OCI-LY1 (cell line): ENCODE results near the gene PARD6B.
"Not testable (repeated sequence)": the region's sequence is repeated elsewhere in the genome, so short reads cannot be mapped to it uniquely, and the experiment has no call there.

Experiments used
- EZH2 ChIP-seq: fragments of 200-600 bp; sonication (generic), shearing (Covaris generic); IDR thresholded peaks from 2 replicates; pipeline ENCODE4 v1.8.0; 2017; ENCODE audit warnings: borderline replicate concordance, mixed run types, mild to moderate bottlenecking, antibody characterized with exemption, low read length, moderate library complexity, mixed read lengths
- TF ChIP-seq, protein P1 (sequence below): fragments of 200-600 bp; sonication (generic), shearing (Covaris generic); IDR thresholded peaks from 2 replicates; pipeline ENCODE4 v1.5.1; 2017; ENCODE audit warnings: mild to moderate bottlenecking, antibody characterized with exemption, low read length, moderate library complexity, mixed read lengths

DNA sequence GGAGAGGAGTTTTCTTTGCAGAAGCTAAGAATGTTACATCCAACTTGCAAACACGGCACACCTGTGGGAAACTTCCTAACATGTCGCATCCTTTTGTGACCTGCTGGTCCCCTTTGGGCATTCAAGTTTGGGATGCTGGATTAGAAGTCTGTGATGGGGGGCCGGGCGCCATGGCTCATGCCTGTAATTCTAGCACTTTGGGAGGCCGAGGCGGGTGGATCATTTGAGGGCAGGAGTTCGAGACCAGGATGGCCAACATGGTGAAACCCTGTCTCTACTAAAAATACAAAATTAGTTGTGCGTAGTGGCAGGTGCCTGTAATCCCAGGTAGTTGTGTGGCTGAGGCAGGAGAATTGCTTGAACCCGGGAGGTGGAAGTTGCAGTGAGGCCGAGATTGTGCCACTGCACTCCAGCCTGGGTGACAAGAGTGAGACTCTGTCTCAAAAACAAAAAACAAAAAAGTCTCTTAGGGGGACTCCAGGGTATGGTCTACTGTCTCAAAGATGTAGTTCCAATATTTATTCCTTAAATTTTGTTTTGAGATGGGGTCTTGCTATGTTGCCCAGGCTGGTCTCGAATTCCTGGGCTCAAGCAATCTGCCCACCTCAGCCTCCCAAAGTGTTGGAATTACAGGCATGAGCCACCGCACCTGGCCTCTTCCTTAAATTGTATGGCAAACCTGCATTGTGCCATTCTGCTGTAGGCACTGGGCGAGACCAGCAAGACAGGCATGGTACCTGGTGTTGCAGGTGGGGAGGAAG, 69.8 kb downstream of the PARD6B start:
- TF ChIP-seq, protein P1, sequence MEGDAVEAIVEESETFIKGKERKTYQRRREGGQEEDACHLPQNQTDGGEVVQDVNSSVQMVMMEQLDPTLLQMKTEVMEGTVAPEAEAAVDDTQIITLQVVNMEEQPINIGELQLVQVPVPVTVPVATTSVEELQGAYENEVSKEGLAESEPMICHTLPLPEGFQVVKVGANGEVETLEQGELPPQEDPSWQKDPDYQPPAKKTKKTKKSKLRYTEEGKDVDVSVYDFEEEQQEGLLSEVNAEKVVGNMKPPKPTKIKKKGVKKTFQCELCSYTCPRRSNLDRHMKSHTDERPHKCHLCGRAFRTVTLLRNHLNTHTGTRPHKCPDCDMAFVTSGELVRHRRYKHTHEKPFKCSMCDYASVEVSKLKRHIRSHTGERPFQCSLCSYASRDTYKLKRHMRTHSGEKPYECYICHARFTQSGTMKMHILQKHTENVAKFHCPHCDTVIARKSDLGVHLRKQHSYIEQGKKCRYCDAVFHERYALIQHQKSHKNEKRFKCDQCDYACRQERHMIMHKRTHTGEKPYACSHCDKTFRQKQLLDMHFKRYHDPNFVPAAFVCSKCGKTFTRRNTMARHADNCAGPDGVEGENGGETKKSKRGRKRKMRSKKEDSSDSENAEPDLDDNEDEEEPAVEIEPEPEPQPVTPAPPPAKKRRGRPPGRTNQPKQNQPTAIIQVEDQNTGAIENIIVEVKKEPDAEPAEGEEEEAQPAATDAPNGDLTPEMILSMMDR: not testable (repeated sequence)
- TF ChIP-seq EZH2: not testable (repeated sequence)
